ENCODE data around the gene PHGDH.

DNA sequence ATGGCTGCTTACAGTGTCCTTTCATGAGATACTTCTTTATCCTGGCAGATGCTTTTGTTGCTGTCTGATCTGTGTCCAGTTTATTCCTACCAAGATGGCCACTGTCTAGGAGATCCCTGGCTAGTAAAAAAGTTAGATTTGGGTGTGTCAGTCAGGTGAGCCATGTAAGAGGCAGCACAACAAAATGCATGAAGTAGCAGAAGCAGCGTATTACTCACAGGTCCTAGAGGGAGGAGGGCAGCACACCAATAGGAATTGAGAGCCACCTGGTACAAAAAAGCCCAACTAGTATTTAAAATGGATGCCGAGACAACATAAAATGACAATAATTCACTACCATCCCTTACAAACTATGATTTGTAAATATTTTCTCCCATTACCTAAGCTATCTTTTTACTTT, 40.8 kb upstream of the PHGDH start:
- TF ChIP-seq POLR2A (IDR thresholded peaks at IDR 0.05; ENCODE audit: low read length) (no peak), GATA1 (IDR thresholded peaks at IDR 0.05; ENCODE audit: low read depth, low read length) (no peak)
